Natural killer cell (primary cell): ENCODE measurements around the gene MEF2D. TPM values are rescaled to one million over a fixed set of nuclear protein-coding genes. Genes with fewer than 3 reads are reported as not detected.

Experiments
- ATAC-seq, 3 donors: fragments of 150-1000 bp in 2 of 3; fragments of 200-7000 bp in 1 of 3; cut with Tn5 transposase; 1 replicate in 1 of 3; 2 replicates in 2 of 3; pipeline ENCODE4 v1.10.0; 2021; ENCODE audit warnings: mild to moderate bottlenecking in 2 of 3, moderate library complexity in 2 of 3
- DNase-seq, 2 donors: peaks; one replicate each; pipeline versions ENCODE4 v3.0.0 to v3.0.0-alpha.2; 2013 to 2021; ENCODE audit warnings: mixed read lengths in 1 of 2
- H3K27ac ChIP-seq: one replicate; pipeline ENCODE4 v1.5.1; 2013; ENCODE audit warnings: mild to moderate bottlenecking, low read length
- H3K27me3 ChIP-seq: one replicate; pipeline ENCODE4 v1.6.1; 2013; ENCODE audit warnings: low read length; ENCODE audit not compliant: control insufficient read depth, insufficient read depth
- H3K36me3 ChIP-seq: one replicate; pipeline ENCODE4 v1.6.1; 2013; ENCODE audit warnings: low read length; ENCODE audit not compliant: control insufficient read depth, insufficient read depth
- H3K4me1 ChIP-seq: one replicate; pipeline ENCODE4 v1.6.1; 2013; ENCODE audit warnings: low read length; ENCODE audit not compliant: control insufficient read depth, insufficient read depth
- H3K4me3 ChIP-seq: one replicate; pipeline ENCODE4 v1.5.1; 2013; ENCODE audit warnings: low read length
- H3K9me3 ChIP-seq: one replicate; pipeline ENCODE4 v1.6.1; 2013; ENCODE audit warnings: low read length; ENCODE audit not compliant: control insufficient read depth, insufficient read depth
- H3K27ac Mint-ChIP-seq, 2 donors: one replicate each; pipeline ENCODE4 v1.8.0; 2022; ENCODE audit warnings: mild to moderate bottlenecking in 2 of 2, mixed read lengths in 2 of 2, moderate library complexity in 1 of 2
- H3K27me3 Mint-ChIP-seq, 2 donors: one replicate each; pipeline ENCODE4 v1.8.0; 2022; ENCODE audit warnings: low read depth in 2 of 2, mixed read lengths in 2 of 2
- H3K36me3 Mint-ChIP-seq: one replicate; pipeline ENCODE4 v1.8.0; 2022; ENCODE audit warnings: mixed read lengths
- H3K4me1 Mint-ChIP-seq, 2 donors: one replicate each; pipeline ENCODE4 v1.8.0; 2022; ENCODE audit warnings: mixed read lengths in 2 of 2
- H3K4me3 Mint-ChIP-seq: one replicate; pipeline ENCODE4 v1.8.0; 2022; ENCODE audit warnings: mild to moderate bottlenecking, moderate library complexity, mixed read lengths
- H3K9me3 Mint-ChIP-seq, 2 donors: one replicate each; pipeline ENCODE4 v1.8.0; 2022; ENCODE audit warnings: mixed read lengths in 2 of 2
- WGBS: methylation state at CpG from one replicate; pipeline ENCODE4 v1.1.7; 2013; ENCODE audit warnings: missing lambda C conversion rate; ENCODE audit not compliant: insufficient coverage; 5-methylcytosine and 5-hydroxymethylcytosine counted together
- intact Hi-C: fragments of 100-400 bp; cut with micrococcal nuclease; formaldehyde crosslinking; loops from one replicate; pipeline ENCODE4 v1.14.2; 2022
- total RNA-seq, 4 donors: library from RNA; stranded (reverse); fragments of 120-200 nt in 1 of 4; gene quantifications; one replicate each; pipeline versions ENCODE4 v1.2.3 to v1.2.4, GENCODE V29; 2013 to 2022
- TF ChIP-seq, protein P1 (sequence below): fragments of 200-600 bp; IDR thresholded peaks from one replicate; pipeline ENCODE4 v1.8.0; 2022; ENCODE audit warnings: antibody characterized with exemption

Gene MEF2D
- total RNA-seq, 3 donors from 2014 or later (not counting 1 experiment from before 2014, with no cell fraction given): 232 to 298 (median 284) TPM

DNA sequence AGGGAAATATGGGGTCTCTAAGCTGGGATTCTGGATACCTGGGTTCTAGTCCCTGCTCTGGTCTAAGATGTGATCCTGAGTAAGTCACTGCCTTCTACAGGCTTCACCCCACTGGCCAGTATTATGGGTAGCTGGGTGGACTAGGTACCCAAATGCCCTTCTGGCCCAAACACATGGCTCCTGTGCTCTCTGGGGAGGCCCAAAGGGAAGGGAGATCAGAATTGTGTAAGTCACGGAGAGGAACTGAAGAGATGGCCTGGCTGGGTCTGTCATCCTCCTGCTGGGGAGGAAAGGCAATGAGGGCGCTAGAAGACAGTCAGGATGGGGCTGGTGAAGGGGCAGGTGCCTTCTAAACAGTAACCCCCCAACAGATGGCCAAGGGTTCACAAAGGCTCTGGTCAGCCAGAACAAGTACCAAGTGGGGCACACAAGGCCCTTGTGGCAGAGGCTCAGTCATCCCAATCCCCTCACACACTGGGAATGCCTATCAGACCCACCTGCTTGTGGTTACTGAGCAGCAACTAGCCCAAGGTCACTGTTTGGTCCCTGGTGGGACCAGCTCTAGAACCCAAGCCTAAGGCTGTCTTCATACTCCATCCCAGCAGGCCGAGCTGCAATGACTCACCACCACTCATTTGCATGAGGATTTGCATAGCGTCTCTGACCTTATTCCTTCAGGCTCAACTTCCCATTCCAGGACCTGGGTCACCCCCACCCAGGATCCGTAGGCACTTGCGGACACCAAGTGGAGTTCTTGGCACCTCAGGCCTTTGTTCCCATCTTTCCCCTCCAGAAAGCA lies 9.2 kb downstream of the MEF2D start:
- intact Hi-C loops: no loop called here
- 71% methylated on average over 6 of the region's 6 CpGs for WGBS
- H3K4me1 Mint-ChIP-seq: peaks cover 90 to 98% of the 10 kb centered on the region in 2 donors
- H3K27ac Mint-ChIP-seq: peak overlapping the region; percentile 89 to 97
- Histone ChIP-seq H3K27ac (peak overlapping the region; percentile 77), H3K36me3 (no peaks in the 10 kb centered on the region), H3K4me1 (peaks cover 98% of the 10 kb centered on the region), H3K4me3 (no peak overlapping the region), H3K9me3 (no peaks in the 10 kb centered on the region), H3K27me3 (no peaks in the 10 kb centered on the region)
- H3K27me3 Mint-ChIP-seq: no peaks in the 10 kb centered on the region
- no peaks in the 10 kb centered on the region for H3K9me3 Mint-ChIP-seq
- no peaks in the 10 kb centered on the region for H3K36me3 Mint-ChIP-seq
- no peak for DNase-seq
- peak overlapping the region; percentile 74 for H3K4me3 Mint-ChIP-seq
- ATAC-seq: no peak
- TF ChIP-seq, protein P1, sequence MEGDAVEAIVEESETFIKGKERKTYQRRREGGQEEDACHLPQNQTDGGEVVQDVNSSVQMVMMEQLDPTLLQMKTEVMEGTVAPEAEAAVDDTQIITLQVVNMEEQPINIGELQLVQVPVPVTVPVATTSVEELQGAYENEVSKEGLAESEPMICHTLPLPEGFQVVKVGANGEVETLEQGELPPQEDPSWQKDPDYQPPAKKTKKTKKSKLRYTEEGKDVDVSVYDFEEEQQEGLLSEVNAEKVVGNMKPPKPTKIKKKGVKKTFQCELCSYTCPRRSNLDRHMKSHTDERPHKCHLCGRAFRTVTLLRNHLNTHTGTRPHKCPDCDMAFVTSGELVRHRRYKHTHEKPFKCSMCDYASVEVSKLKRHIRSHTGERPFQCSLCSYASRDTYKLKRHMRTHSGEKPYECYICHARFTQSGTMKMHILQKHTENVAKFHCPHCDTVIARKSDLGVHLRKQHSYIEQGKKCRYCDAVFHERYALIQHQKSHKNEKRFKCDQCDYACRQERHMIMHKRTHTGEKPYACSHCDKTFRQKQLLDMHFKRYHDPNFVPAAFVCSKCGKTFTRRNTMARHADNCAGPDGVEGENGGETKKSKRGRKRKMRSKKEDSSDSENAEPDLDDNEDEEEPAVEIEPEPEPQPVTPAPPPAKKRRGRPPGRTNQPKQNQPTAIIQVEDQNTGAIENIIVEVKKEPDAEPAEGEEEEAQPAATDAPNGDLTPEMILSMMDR: no peak

- intact Hi-C loops: no loop called here
- DNase-seq (no peak), ATAC-seq (no peak)
- Histone ChIP-seq H3K9me3 (no peaks in the 10 kb centered on the region), H3K27ac (peak overlapping the region; percentile 77), H3K27me3 (no peaks in the 10 kb centered on the region), H3K36me3 (no peaks in the 10 kb centered on the region), H3K4me1 (peaks cover 94% of the 10 kb centered on the region), H3K4me3 (no peak overlapping the region)
- peak overlapping the region; percentile 89 to 97 for H3K27ac Mint-ChIP-seq
- TF ChIP-seq, protein P1: no peak
- H3K4me3 Mint-ChIP-seq: peak overlapping the region; percentile 87
- no peaks in the 10 kb centered on the region for H3K9me3 Mint-ChIP-seq
- WGBS: 27% methylated on average over 10 of the region's 10 CpGs
- H3K36me3 Mint-ChIP-seq: no peaks in the 10 kb centered on the region
- no peaks in the 10 kb centered on the region for H3K27me3 Mint-ChIP-seq
- peaks cover 88 to 98% of the 10 kb centered on the region in 2 donors for H3K4me1 Mint-ChIP-seq
Measured at GRCh38 chr1:156490401-156491032, 10.1 kb downstream of the MEF2D start.

DNA sequence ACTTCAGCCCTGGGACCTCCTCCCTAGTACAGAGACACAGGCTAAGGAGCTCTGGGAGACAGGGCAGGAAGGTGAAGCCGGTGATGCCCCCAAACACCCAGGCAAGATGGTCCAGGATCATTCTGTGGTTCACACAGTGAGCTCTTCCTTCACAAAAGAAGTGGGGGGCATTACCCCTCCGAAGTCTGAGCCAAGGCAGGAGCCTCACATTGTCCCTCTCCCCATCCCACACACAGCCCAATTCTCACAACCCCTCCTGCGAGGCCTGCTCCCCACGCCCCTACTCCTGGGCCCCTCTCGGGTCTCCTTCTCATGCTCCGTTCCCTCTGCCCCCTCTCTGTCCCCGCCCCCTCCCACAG lies 10.7 kb downstream of the MEF2D start:
- Mint-ChIP-seq H3K4me3 (peak overlapping the region; percentile 87), H3K9me3 (no peaks in the 10 kb centered on the region), H3K27ac (peak overlapping the region; percentile 89 to 97), H3K4me1 (peaks cover 82 to 96% of the 10 kb centered on the region in 2 donors), H3K36me3 (no peaks in the 10 kb centered on the region), H3K27me3 (no peaks in the 10 kb centered on the region)
- ATAC-seq: no peak
- intact Hi-C loops: loop anchor here (1.0 to 2.0 kb wide), 2 partner anchors 9 to 15 kb away; no protein-coding TSS in a partner anchor
- H3K4me3 ChIP-seq: no peak overlapping the region
- no peak for DNase-seq
- peaks cover 91% of the 10 kb centered on the region for H3K4me1 ChIP-seq
- H3K27me3 ChIP-seq: no peaks in the 10 kb centered on the region
- H3K9me3 ChIP-seq: no peaks in the 10 kb centered on the region
- WGBS: 25% methylated on average over 7 of the region's 7 CpGs
- H3K36me3 ChIP-seq: no peaks in the 10 kb centered on the region
- TF ChIP-seq, protein P1: no peak
- H3K27ac ChIP-seq: peak overlapping the region; percentile 77
